H9 (cell line): ENCODE data around the gene PATL1. TPM values are rescaled to one million over a fixed set of nuclear protein-coding genes. Genes with fewer than 3 reads are reported as not detected.

ENCODE experiments used
- DNase-seq: peaks from one replicate; pipeline ENCODE4 v3.0.0-alpha.2; 2017
- H2AFZ ChIP-seq: one replicate; pipeline ENCODE4 v1.6.1; 2013; ENCODE audit warnings: mild to moderate bottlenecking, low read length, control low read depth, moderate library complexity
- H2AK5ac ChIP-seq: 2 replicates; pipeline ENCODE4 v1.6.1; 2013; ENCODE audit warnings: low read length, control low read depth, mixed read lengths; ENCODE audit not compliant: insufficient read length
- H2BK120ac ChIP-seq: one replicate; pipeline ENCODE4 v1.6.1; 2013; ENCODE audit warnings: low read depth, mild to moderate bottlenecking, low read length, control low read depth, inconsistent platforms; ENCODE audit not compliant: poor library complexity, severe bottlenecking
- H2BK12ac ChIP-seq: 2 replicates; pipeline ENCODE4 v1.6.1; 2013; ENCODE audit warnings: low read length, control low read depth, mixed read lengths, low read depth; ENCODE audit not compliant: insufficient read length
- H2BK15ac ChIP-seq: 2 replicates; pipeline ENCODE4 v1.6.1; 2013; ENCODE audit warnings: low read depth, low read length, control low read depth
- H2BK20ac ChIP-seq: one replicate; pipeline ENCODE4 v1.6.1; 2013; ENCODE audit warnings: low read depth, mild to moderate bottlenecking, low read length, control low read depth, inconsistent platforms; ENCODE audit not compliant: poor library complexity, severe bottlenecking
- H2BK5ac ChIP-seq: 2 replicates; pipeline ENCODE4 v1.6.1; 2013; ENCODE audit warnings: low read length, control low read depth, mixed read lengths; ENCODE audit not compliant: insufficient read length
- H3K14ac ChIP-seq: 2 replicates; pipeline ENCODE4 v1.6.1; 2013; ENCODE audit warnings: low read length, control low read depth; ENCODE audit not compliant: insufficient read depth
- H3K18ac ChIP-seq: 2 replicates; pipeline ENCODE4 v1.6.1; 2013; ENCODE audit warnings: low read depth, mild to moderate bottlenecking, mixed read lengths, low read length, control low read depth; ENCODE audit not compliant: insufficient read length
- H3K23ac ChIP-seq: 2 replicates; pipeline ENCODE4 v1.6.1; 2013; ENCODE audit warnings: low read length, control low read depth, mixed read lengths, low read depth; ENCODE audit not compliant: insufficient read length
- H3K23me2 ChIP-seq: 2 replicates; pipeline ENCODE4 v1.6.1; 2013; ENCODE audit warnings: low read depth, mild to moderate bottlenecking, mixed read lengths, low read length, control low read depth; ENCODE audit not compliant: insufficient read length, poor library complexity, severe bottlenecking
- H3K27ac ChIP-seq: 2 replicates; pipeline ENCODE4 v1.5.1; 2013; ENCODE audit warnings: low read length, control low read depth, mixed read lengths, low read depth; ENCODE audit not compliant: insufficient read length
- H3K27me3 ChIP-seq: 2 replicates; pipeline ENCODE4 v1.6.1; 2013; ENCODE audit warnings: low read length, control low read depth, inconsistent platforms; ENCODE audit not compliant: insufficient read depth
- H3K4ac ChIP-seq: 2 replicates; pipeline ENCODE4 v1.6.1; 2013; ENCODE audit warnings: low read depth, mild to moderate bottlenecking, control low read depth, inconsistent platforms, low read length, moderate library complexity
- H3K4me1 ChIP-seq: 2 replicates; pipeline ENCODE4 v1.6.1; 2013; ENCODE audit warnings: low read length, control low read depth, inconsistent platforms; ENCODE audit not compliant: insufficient read depth
- H3K4me2 ChIP-seq: 2 replicates; pipeline ENCODE4 v1.6.1; 2013; ENCODE audit warnings: low read length, control low read depth, mixed read lengths; ENCODE audit not compliant: insufficient read length, insufficient read depth
- H3K56ac ChIP-seq: 2 replicates; pipeline ENCODE4 v1.6.1; 2013; ENCODE audit warnings: low read depth, mild to moderate bottlenecking, mixed read lengths, low read length, control low read depth; ENCODE audit not compliant: insufficient read length
- H3K79me1 ChIP-seq: 2 replicates; pipeline ENCODE4 v1.6.1; 2013; ENCODE audit warnings: low read depth, mild to moderate bottlenecking, moderate library complexity, low read length, control low read depth, inconsistent platforms; ENCODE audit not compliant: insufficient read depth, poor library complexity, severe bottlenecking
- H3K79me2 ChIP-seq: 2 replicates; pipeline ENCODE4 v1.6.1; 2013; ENCODE audit warnings: low read length, control low read depth, inconsistent platforms; ENCODE audit not compliant: insufficient read depth
- H3K9ac ChIP-seq: 2 replicates; pipeline ENCODE4 v1.6.1; 2013; ENCODE audit warnings: low read length, control low read depth, mixed read lengths; ENCODE audit not compliant: insufficient read length; ENCODE audit errors: extremely low read depth
- H3K9me3 ChIP-seq: one replicate; pipeline ENCODE4 v1.6.1; 2013; ENCODE audit warnings: low read depth, low read length, inconsistent platforms; ENCODE audit not compliant: control insufficient read depth
- H3T11ph ChIP-seq: one replicate; pipeline ENCODE4 v1.6.1; 2013; ENCODE audit warnings: mild to moderate bottlenecking, low read length, control low read depth, inconsistent platforms
- H4K20me1 ChIP-seq: one replicate; pipeline ENCODE4 v1.6.1; 2013; ENCODE audit not compliant: control insufficient read depth, insufficient read length, insufficient read depth
- H4K5ac ChIP-seq: 2 replicates; pipeline ENCODE4 v1.6.1; 2013; ENCODE audit warnings: low read depth, mild to moderate bottlenecking, mixed read lengths, low read length, control low read depth; ENCODE audit not compliant: insufficient read length
- H4K8ac ChIP-seq: replicated peaks from 2 replicates; pipeline ENCODE4 v1.6.1; 2013; ENCODE audit warnings: low read length, control low read depth, mixed read lengths, low read depth; ENCODE audit not compliant: insufficient read length
- H4K91ac ChIP-seq: 2 replicates; pipeline ENCODE4 v1.6.1; 2013; ENCODE audit warnings: low read depth, mild to moderate bottlenecking, moderate library complexity, mixed read lengths, low read length, control low read depth; ENCODE audit not compliant: insufficient read length
- H3K27ac Mint-ChIP-seq, 3 experiments: 2 replicates in 2 of 3; 3 replicates in 1 of 3; pipeline ENCODE4 v1.8.0; 2020 to 2021; ENCODE audit warnings: mixed read lengths in 3 of 3, mild to moderate bottlenecking in 1 of 3, moderate library complexity in 1 of 3
- H3K27me3 Mint-ChIP-seq: 2 replicates; pipeline ENCODE4 v1.8.0; 2021; ENCODE audit warnings: low read depth, mild to moderate bottlenecking, moderate library complexity, mixed read lengths
- H3K36me3 Mint-ChIP-seq, 3 experiments: 2 replicates in 2 of 3; 3 replicates in 1 of 3; pipeline ENCODE4 v1.8.0; 2020 to 2021; ENCODE audit warnings: low read depth in 3 of 3, mixed read lengths in 3 of 3; ENCODE audit not compliant: insufficient read depth in 1 of 3
- H3K4me1 Mint-ChIP-seq, 2 experiments: 2 replicates each; pipeline ENCODE4 v1.8.0; 2020; ENCODE audit warnings: mixed read lengths in 2 of 2
- H3K4me3 Mint-ChIP-seq, 2 experiments: 2 replicates in 1 of 2; 3 replicates in 1 of 2; pipeline ENCODE4 v1.8.0; 2020 to 2021; ENCODE audit warnings: mild to moderate bottlenecking in 2 of 2, mixed read lengths in 2 of 2, moderate library complexity in 1 of 2
- H3K9me3 Mint-ChIP-seq, 2 experiments: 2 replicates in 1 of 2; 3 replicates in 1 of 2; pipeline ENCODE4 v1.8.0; 2020; ENCODE audit warnings: mild to moderate bottlenecking in 2 of 2, mixed read lengths in 2 of 2, moderate library complexity in 1 of 2
- WGBS: extraction: QIAGEN DNeasy Blood & Tissue Kit; methylation state at CpG from one replicate; pipeline ENCODE4 v1.1.7; 2013; ENCODE audit warnings: missing lambda C conversion rate, low lambda C conversion rate, mixed read lengths; ENCODE audit not compliant: insufficient read length; ENCODE audit errors: extremely low coverage; 5-methylcytosine and 5-hydroxymethylcytosine counted together
- total RNA-seq: library from RNA; stranded (reverse); gene quantifications from 2 replicates; pipeline ENCODE4 v1.2.1, GENCODE V29; 2021
- TF ChIP-seq, protein P1 (sequence below): fragments of 200-600 bp; sonication (generic); conservative IDR thresholded peaks from 3 replicates; pipeline ENCODE4 v1.8.0; 2021; ENCODE audit warnings: antibody characterized with exemption, mild to moderate bottlenecking

The PATL1 gene
- total RNA-seq, 1 experiment from 2014 or later = 31.4 TPM

DNA sequence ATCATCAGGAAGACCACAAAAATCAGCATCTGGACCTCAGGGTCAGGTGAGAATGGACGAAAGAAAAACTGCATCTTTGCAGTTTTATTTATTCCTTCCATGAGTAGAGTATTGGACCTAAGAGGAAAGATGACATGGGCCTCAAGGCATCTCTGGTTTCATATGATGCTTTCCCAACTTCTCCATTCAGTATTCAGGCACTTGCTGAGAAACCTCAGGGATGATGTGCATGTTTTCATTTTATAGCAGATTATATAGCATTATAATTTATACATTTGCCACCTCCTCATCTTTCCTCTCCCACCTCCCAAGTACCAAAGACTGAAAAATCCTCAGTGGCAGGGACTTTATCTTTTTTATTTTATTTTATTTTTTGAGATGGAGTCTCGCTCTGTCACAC is 44.9 kb upstream of the PATL1 start, which contains the start of gene OR10V1:
TSS of gene OR10V1 (minus strand) at position 101 of the 400 bp plus-strand sequence. CDS start at position 101, 0 bp downstream.
- no peak within 1 kb of the TSS for H2AK5ac ChIP-seq
- no peak within 1 kb of the TSS for H3K4ac ChIP-seq
- H2BK20ac ChIP-seq = no peak within 1 kb of the TSS
- Mint-ChIP-seq H3K9me3 (no peaks in the 10 kb centered on the region), H3K4me1 (no peaks in the 10 kb centered on the region), H3K27me3 (no peaks in the 10 kb centered on the region; the same call in 1 of the 2 replicates), H3K4me3 (no peak within 1 kb of the TSS), H3K27ac (no peak within 1 kb of the TSS), H3K36me3 (no peaks in the 10 kb centered on the region)
- no peaks in the 10 kb centered on the region for H3K9me3 ChIP-seq
- no peaks in the 10 kb centered on the region for H4K20me1 ChIP-seq
- no peaks in the 10 kb centered on the region for H3K79me2 ChIP-seq
- H4K8ac ChIP-seq = no peak within 1 kb of the TSS
- H3K56ac ChIP-seq = no peak within 1 kb of the TSS
- no peaks in the 10 kb centered on the region for H3K79me1 ChIP-seq
- H2BK15ac ChIP-seq = no peak within 1 kb of the TSS
- H3K18ac ChIP-seq = no peak within 1 kb of the TSS
- TF ChIP-seq, protein P1, sequence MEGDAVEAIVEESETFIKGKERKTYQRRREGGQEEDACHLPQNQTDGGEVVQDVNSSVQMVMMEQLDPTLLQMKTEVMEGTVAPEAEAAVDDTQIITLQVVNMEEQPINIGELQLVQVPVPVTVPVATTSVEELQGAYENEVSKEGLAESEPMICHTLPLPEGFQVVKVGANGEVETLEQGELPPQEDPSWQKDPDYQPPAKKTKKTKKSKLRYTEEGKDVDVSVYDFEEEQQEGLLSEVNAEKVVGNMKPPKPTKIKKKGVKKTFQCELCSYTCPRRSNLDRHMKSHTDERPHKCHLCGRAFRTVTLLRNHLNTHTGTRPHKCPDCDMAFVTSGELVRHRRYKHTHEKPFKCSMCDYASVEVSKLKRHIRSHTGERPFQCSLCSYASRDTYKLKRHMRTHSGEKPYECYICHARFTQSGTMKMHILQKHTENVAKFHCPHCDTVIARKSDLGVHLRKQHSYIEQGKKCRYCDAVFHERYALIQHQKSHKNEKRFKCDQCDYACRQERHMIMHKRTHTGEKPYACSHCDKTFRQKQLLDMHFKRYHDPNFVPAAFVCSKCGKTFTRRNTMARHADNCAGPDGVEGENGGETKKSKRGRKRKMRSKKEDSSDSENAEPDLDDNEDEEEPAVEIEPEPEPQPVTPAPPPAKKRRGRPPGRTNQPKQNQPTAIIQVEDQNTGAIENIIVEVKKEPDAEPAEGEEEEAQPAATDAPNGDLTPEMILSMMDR = no peak
- H3K4me2 ChIP-seq = no peak within 1 kb of the TSS
- H2BK12ac ChIP-seq = no peak within 1 kb of the TSS
- no CpG with 5 or more reads among the region's 2 CpGs for WGBS
- H3K23me2 ChIP-seq = no peaks in the 10 kb centered on the region
- H2AFZ ChIP-seq = no peak within 1 kb of the TSS
- no peak within 1 kb of the TSS for H3K23ac ChIP-seq
- no peak within 1 kb of the TSS for H3K9ac ChIP-seq
- no peak within 1 kb of the TSS for H4K91ac ChIP-seq
- no peak within 1 kb of the TSS for H4K5ac ChIP-seq
- no peak within 1 kb of the TSS; the same call in 1 of the 2 replicates for H3K14ac ChIP-seq
- no peaks in the 10 kb centered on the region for H3K27me3 ChIP-seq
- no peak within 1 kb of the TSS for H2BK120ac ChIP-seq
- H3T11ph ChIP-seq = no peak within 1 kb of the TSS
- DNase-seq = no peak
- no peaks in the 10 kb centered on the region for H3K4me1 ChIP-seq
- no peak within 1 kb of the TSS for H3K27ac ChIP-seq
- H2BK5ac ChIP-seq = no peak within 1 kb of the TSS
